Neural progenitor cell (in vitro differentiated cells): ENCODE results near the gene SKIC8. TPM values are rescaled to one million over a fixed set of nuclear protein-coding genes. Genes with fewer than 3 reads are reported as not detected.
A peak's percentile ranks its signal among the peaks of the same experiment; 100 is the strongest.

Experiments used
- DNase-seq: peaks from one replicate; pipeline ENCODE4 v3.0.0-alpha.2; 2016; ENCODE audit warnings: low spot score
- H2AFZ ChIP-seq: fragments of 200-600 bp; sonication (generic); replicated peaks from 2 replicates; pipeline ENCODE4 v1.6.1; 2016; ENCODE audit warnings: antibody characterized with exemption
- H3F3A ChIP-seq: fragments of 200-600 bp; sonication (generic); 2 replicates; pipeline ENCODE4 v1.6.1; 2016; ENCODE audit warnings: antibody characterized with exemption, low read depth
- H3K27ac ChIP-seq: fragments of 200-600 bp; sonication (generic); 2 replicates; pipeline ENCODE4 v1.5.1; 2016; ENCODE audit warnings: mild to moderate bottlenecking
- H3K27me3 ChIP-seq: fragments of 200-600 bp; sonication (generic); 2 replicates; pipeline ENCODE4 v1.6.1; 2016; ENCODE audit warnings: mild to moderate bottlenecking, moderate library complexity
- H3K36me3 ChIP-seq: fragments of 200-600 bp; sonication (generic); 2 replicates; pipeline ENCODE4 v1.5.1; 2016
- H3K4me1 ChIP-seq: fragments of 200-600 bp; sonication (generic); 2 replicates; pipeline ENCODE4 v1.6.1; 2016; ENCODE audit warnings: mixed run types
- H3K4me2 ChIP-seq: fragments of 200-600 bp; sonication (generic); 2 replicates; pipeline ENCODE4 v1.6.1; 2016
- H3K4me3 ChIP-seq: fragments of 200-600 bp; sonication (generic); 2 replicates; pipeline ENCODE4 v1.5.1; 2016
- H3K79me2 ChIP-seq: fragments of 200-600 bp; sonication (generic); 2 replicates; pipeline ENCODE4 v1.6.1; 2016; ENCODE audit warnings: low read depth
- H3K9ac ChIP-seq: fragments of 200-600 bp; sonication (generic); 2 replicates; pipeline ENCODE4 v1.6.1; 2016
- H3K9me3 ChIP-seq: fragments of 200-600 bp; sonication (generic); 2 replicates; pipeline ENCODE4 v1.5.1; 2016; ENCODE audit warnings: low read depth
- H4K20me1 ChIP-seq: fragments of 200-600 bp; sonication (generic); 2 replicates; pipeline ENCODE4 v1.6.1; 2016; ENCODE audit warnings: low read depth
- H3K27ac Mint-ChIP-seq: 3 replicates; pipeline ENCODE4 v1.8.0; 2021; ENCODE audit warnings: mixed read lengths
- H3K27me3 Mint-ChIP-seq: 2 replicates; pipeline ENCODE4 v1.8.0; 2022; ENCODE audit warnings: low read depth, mild to moderate bottlenecking, inconsistent platforms, moderate library complexity, mixed read lengths; ENCODE audit not compliant: insufficient read depth
- H3K36me3 Mint-ChIP-seq: 3 replicates; pipeline ENCODE4 v1.8.0; 2021; ENCODE audit warnings: mixed read lengths
- H3K4me1 Mint-ChIP-seq: 3 replicates; pipeline ENCODE4 v1.8.0; 2021; ENCODE audit warnings: mixed read lengths
- H3K4me3 Mint-ChIP-seq: 3 replicates; pipeline ENCODE4 v1.8.0; 2021; ENCODE audit warnings: mild to moderate bottlenecking, moderate library complexity, mixed read lengths
- H3K9me3 Mint-ChIP-seq: 3 replicates; pipeline ENCODE4 v1.8.0; 2020; ENCODE audit warnings: mixed read lengths
- CTCF ChIP-seq: fragments of 200-600 bp; sonication (generic); IDR thresholded peaks from 2 replicates; pipeline ENCODE4 v1.5.1; 2017; ENCODE audit warnings: antibody characterized with exemption, mild to moderate bottlenecking
- EZH2 ChIP-seq: fragments of 200-600 bp; sonication (generic); IDR thresholded peaks from 2 replicates; pipeline ENCODE4 v1.6.1; 2017; ENCODE audit warnings: antibody characterized with exemption, mild to moderate bottlenecking, moderate library complexity
- EZH2phosphoT487 ChIP-seq: fragments of 200-600 bp; sonication (generic); IDR thresholded peaks from 2 replicates; pipeline ENCODE4 v1.6.1; 2017; ENCODE audit warnings: antibody characterized with exemption
- total RNA-seq: library from RNA; depleted of rRNA; stranded (reverse); fragments of >200 nt; gene quantifications from 2 replicates; pipeline ENCODE4 v1.2.3, GENCODE V29; 2015; ENCODE audit warnings: low replicate concordance

Gene SKIC8
- total RNA-seq, 1 donor from 2014 or later = 76.0 TPM

GRCh38 chr15:78237146-78237545 is 62.3 kb downstream of the SKIC8 start:
- no peaks in the 10 kb centered on the region for H3K79me2 ChIP-seq
- Mint-ChIP-seq H3K9me3 (no peaks in the 10 kb centered on the region), H3K27me3 (no peaks in the 10 kb centered on the region), H3K36me3 (no peaks in the 10 kb centered on the region), H3K27ac (no peak overlapping the region), H3K4me1 (peaks cover 21% of the 10 kb centered on the region), H3K4me3 (no peak overlapping the region)
- no peaks in the 10 kb centered on the region for H3K9me3 ChIP-seq
- H3K4me2 ChIP-seq = no peak overlapping the region
- no peak for TF ChIP-seq EZH2phosphoT487
- no peak for TF ChIP-seq CTCF
- TF ChIP-seq EZH2 = no peak
- no peak overlapping the region for H2AFZ ChIP-seq
- no peak overlapping the region for H3K4me3 ChIP-seq
- peaks cover 7% of the 10 kb centered on the region for H3K4me1 ChIP-seq
- DNase-seq = no peak
- peaks cover 4% of the 10 kb centered on the region for H3F3A ChIP-seq
- no peaks in the 10 kb centered on the region for H3K36me3 ChIP-seq
- no peak overlapping the region for H3K9ac ChIP-seq
- H3K27ac ChIP-seq = no peak overlapping the region
- H4K20me1 ChIP-seq = no peaks in the 10 kb centered on the region
- no peaks in the 10 kb centered on the region for H3K27me3 ChIP-seq

DNA sequence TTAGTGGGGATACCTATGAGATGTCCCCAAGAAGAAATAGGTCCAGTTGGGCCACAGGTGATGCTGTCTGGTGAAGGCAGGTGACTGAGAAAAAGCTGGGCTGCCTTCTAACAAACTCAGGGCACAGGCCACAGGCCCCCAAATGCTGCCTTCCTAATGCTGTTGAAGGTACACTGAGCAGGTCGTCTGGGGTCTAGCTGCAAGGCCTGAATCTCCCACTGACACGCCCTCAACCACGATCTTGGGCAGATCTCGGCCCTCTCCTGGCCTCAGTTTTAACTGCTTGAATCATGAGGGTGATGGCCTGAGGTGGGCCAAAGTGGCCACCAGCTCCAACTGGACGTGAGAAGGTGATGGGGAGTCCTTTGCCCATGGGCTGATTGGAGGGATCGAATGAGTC is 62.9 kb downstream of the SKIC8 start:
- no peak for DNase-seq
- Mint-ChIP-seq H3K36me3 (no peaks in the 10 kb centered on the region), H3K27me3 (no peaks in the 10 kb centered on the region), H3K9me3 (no peaks in the 10 kb centered on the region), H3K27ac (no peak overlapping the region), H3K4me3 (no peak overlapping the region), H3K4me1 (peaks cover 21% of the 10 kb centered on the region)
- Histone ChIP-seq H2AFZ (no peak overlapping the region), H3K4me1 (peaks cover 7% of the 10 kb centered on the region), H3K4me2 (no peak overlapping the region), H3K27me3 (no peaks in the 10 kb centered on the region), H3K9ac (no peak overlapping the region), H3K27ac (no peak overlapping the region), H3K9me3 (no peaks in the 10 kb centered on the region), H3K36me3 (no peaks in the 10 kb centered on the region), H3K4me3 (no peak overlapping the region), H3K79me2 (no peaks in the 10 kb centered on the region), H4K20me1 (no peaks in the 10 kb centered on the region), H3F3A (peaks cover 4% of the 10 kb centered on the region)
- no peak for TF ChIP-seq EZH2phosphoT487
- TF ChIP-seq EZH2 = no peak
- TF ChIP-seq CTCF = no peak

DNA sequence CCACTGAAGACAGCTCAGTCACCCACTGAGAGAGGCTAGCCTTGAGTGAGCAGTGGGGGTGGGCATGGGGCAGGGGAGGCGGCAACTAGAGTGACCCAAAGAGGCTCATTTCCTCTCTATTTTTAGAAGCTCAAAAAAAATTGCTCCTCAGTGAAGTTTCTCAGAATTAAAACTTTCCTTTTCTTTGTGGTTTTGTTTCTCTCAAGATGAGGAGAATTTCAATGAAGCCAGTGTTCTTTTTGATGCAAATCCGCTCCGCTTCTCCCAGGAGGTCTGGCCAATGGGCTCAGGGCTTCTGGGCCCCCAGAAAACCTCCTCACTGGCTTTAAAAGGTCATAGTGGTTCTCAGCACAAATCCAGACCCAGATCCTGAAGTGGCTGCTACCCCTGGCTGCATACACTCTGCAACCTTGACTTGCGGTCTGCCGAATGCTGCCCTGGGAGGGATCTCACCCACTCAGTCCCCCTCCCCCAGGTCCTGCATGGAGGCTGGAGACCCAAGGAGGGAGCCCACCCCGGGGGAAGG is 64.8 kb downstream of the SKIC8 start, which contains the start of gene ACSBG1:
TSS of gene ACSBG1 (minus strand) at position 51 of the 526 bp plus-strand sequence. CDS start 64 bp downstream, outside the sequence.
- no peaks in the 10 kb centered on the region for H3K79me2 ChIP-seq
- H3K36me3 Mint-ChIP-seq = no peaks in the 10 kb centered on the region
- no peaks in the 10 kb centered on the region for H3F3A ChIP-seq
- H4K20me1 ChIP-seq = no peaks in the 10 kb centered on the region
- peak within 1 kb of the TSS; percentile 17 for H2AFZ ChIP-seq
- H3K27me3 Mint-ChIP-seq = no peaks in the 10 kb centered on the region
- TF ChIP-seq EZH2 (no peak), EZH2phosphoT487 (no peak), CTCF (no peak)
- no peak within 1 kb of the TSS for H3K4me3 ChIP-seq
- H3K9me3 Mint-ChIP-seq = no peaks in the 10 kb centered on the region
- no peak for DNase-seq
- peaks cover 7% of the 10 kb centered on the region for H3K4me1 ChIP-seq
- no peaks in the 10 kb centered on the region for H3K27me3 ChIP-seq
- no peaks in the 10 kb centered on the region for H3K9me3 ChIP-seq
- H3K4me2 ChIP-seq = no peak within 1 kb of the TSS
- no peak within 1 kb of the TSS for H3K27ac ChIP-seq
- peaks cover 18% of the 10 kb centered on the region for H3K4me1 Mint-ChIP-seq
- no peak within 1 kb of the TSS for H3K9ac ChIP-seq
- peak within 1 kb of the TSS; percentile 55 for H3K4me3 Mint-ChIP-seq
- no peaks in the 10 kb centered on the region for H3K36me3 ChIP-seq
- H3K27ac Mint-ChIP-seq = peak within 1 kb of the TSS; percentile 90
